Sigmoid colon (tissue), 4 donors: ENCODE results near the gene FBXW8.

Experiments used
- CTCF ChIP-seq, 4 experiments: fragments of 450-650 bp in 3 of 4; fragments of 200-600 bp in 1 of 4; IDR thresholded peaks; one replicate each; pipeline ENCODE4 v1.5.1; 2016 to 2019; ENCODE audit warnings: antibody characterized with exemption in 4 of 4, mild to moderate bottlenecking in 3 of 4, moderate library complexity in 2 of 4
- EP300 ChIP-seq, 4 donors: sonication (generic); formaldehyde crosslinking; IDR thresholded peaks; one replicate each; pipeline ENCODE4 v1.6.1; 2017; ENCODE audit warnings: antibody characterized with exemption in 4 of 4
- POLR2AphosphoS5 ChIP-seq, 4 donors: sonication (generic); formaldehyde crosslinking; IDR thresholded peaks; one replicate each; pipeline ENCODE4 v1.6.1; 2017; ENCODE audit warnings: antibody characterized with exemption in 4 of 4

GRCh38 chr12:116874324-116874995 lies 36.3 kb upstream of the FBXW8 start:
- no peak for TF ChIP-seq EP300 (IDR thresholded peaks at IDR 0.05)
- no peak for TF ChIP-seq CTCF (IDR thresholded peaks at IDR 0.05)
- no peak for TF ChIP-seq POLR2AphosphoS5 (IDR thresholded peaks at IDR 0.05)
